HepG2 (cell line): Measurements from ENCODE around the gene PTPN3. TPM values are rescaled to one million over a fixed set of nuclear protein-coding genes. Genes with fewer than 3 reads are reported as not detected.

ENCODE experiments used
- AKNA ChIP-seq: sonication (generic); formaldehyde crosslinking; IDR thresholded peaks from 2 replicates; pipeline ENCODE4 v1.4.0; 2020; ENCODE audit warnings: missing genetic modification reagents, borderline replicate concordance
- ELF3 ChIP-seq: IDR thresholded peaks from 2 replicates; pipeline ENCODE4 v1.6.1; 2016; ENCODE audit warnings: missing genetic modification reagents, missing compliant biosample characterization
- HNRNPK ChIP-seq: fragments of 200-400 bp; formaldehyde crosslinking; IDR thresholded peaks from 2 replicates; pipeline ENCODE4 v1.6.1; 2018; ENCODE audit warnings: low read length, low read depth, moderate library complexity, mild to moderate bottlenecking; ENCODE audit not compliant: poor library complexity, severe bottlenecking
- KDM5B ChIP-seq: sonication (generic); formaldehyde crosslinking; IDR thresholded peaks from 2 replicates; pipeline ENCODE4 v1.4.0; 2020; ENCODE audit warnings: missing genetic modification reagents, mild to moderate bottlenecking, borderline replicate concordance
- MED13 ChIP-seq: sonication (generic); formaldehyde crosslinking; IDR thresholded peaks from 2 replicates; pipeline ENCODE4 v1.5.0; 2020; ENCODE audit warnings: missing genetic modification reagents
- MYPOP ChIP-seq: sonication (generic); formaldehyde crosslinking; IDR thresholded peaks from 2 replicates; pipeline ENCODE4 v1.8.1; 2023; ENCODE audit warnings: mild to moderate bottlenecking, moderate library complexity, missing genetic modification reagents
- NCOA1 ChIP-seq: sonication (generic); formaldehyde crosslinking; IDR thresholded peaks from 2 replicates; pipeline ENCODE4 v1.9.0; 2021; ENCODE audit warnings: missing genetic modification reagents
- NFYC ChIP-seq: IDR thresholded peaks from 2 replicates; pipeline ENCODE4 v1.6.1; 2016; ENCODE audit warnings: missing genetic modification reagents, missing compliant biosample characterization
- ZBTB43 ChIP-seq: sonication (generic); formaldehyde crosslinking; conservative IDR thresholded peaks from 2 replicates; pipeline ENCODE4 v1.4.0; 2020; ENCODE audit warnings: missing genetic modification reagents
- ZBTB46 ChIP-seq: sonication (generic); formaldehyde crosslinking; IDR thresholded peaks from 2 replicates; pipeline ENCODE4 v1.4.0; 2020; ENCODE audit warnings: mild to moderate bottlenecking, missing genetic modification reagents, borderline replicate concordance
- ZFP36L2 ChIP-seq: sonication (generic); formaldehyde crosslinking; IDR thresholded peaks from 2 replicates; pipeline ENCODE4 v1.4.0; 2020; ENCODE audit warnings: missing genetic modification reagents
- ZFYVE20 ChIP-seq: sonication (generic); formaldehyde crosslinking; IDR thresholded peaks from 2 replicates; pipeline ENCODE4 v1.8.0; 2023; ENCODE audit warnings: low read depth, mild to moderate bottlenecking, moderate library complexity, missing genetic modification reagents, borderline replicate concordance
- ZKSCAN8 ChIP-seq: IDR thresholded peaks from 2 replicates; pipeline ENCODE4 v1.6.1; 2016; ENCODE audit warnings: borderline replicate concordance, missing genetic modification reagents, missing compliant biosample characterization
- ZNF891 ChIP-seq: sonication (generic); formaldehyde crosslinking; IDR thresholded peaks from 2 replicates; pipeline ENCODE4 v1.5.0; 2020; ENCODE audit warnings: mild to moderate bottlenecking, missing genetic modification reagents
- polyA plus RNA-seq, 8 experiments: library from polyadenylated mRNA; depleted of rRNA in 3 of 8; stranded (reverse) in 7 of 8; unstranded in 1 of 8; fragments of >200 nt; fragmentation: Illumina TruSeq in 4 of 8; extraction: Trizol in 4 of 8; gene quantifications; 2 replicates each; pipeline versions ENCODE4 v1.2.1 to v1.2.3, GENCODE V29; 2011 to 2016; ENCODE audit warnings: low read depth in 4 of 8, missing spikeins in 1 of 8, mixed read lengths in 1 of 8; ENCODE audit not compliant: insufficient read depth in 1 of 8
- total RNA-seq, 5 experiments: library from RNA; depleted of rRNA; stranded (reverse); fragments of >200 nt; fragmentation: Illumina TruSeq; extraction: Trizol; gene quantifications; 2 replicates each; pipeline ENCODE4 v1.2.3, GENCODE V29; 2016; ENCODE audit warnings: low read depth in 1 of 5
- TF ChIP-seq, protein P1 (sequence below): sonication (generic); formaldehyde crosslinking; IDR thresholded peaks from 2 replicates; pipeline ENCODE4 v1.5.0; 2020; ENCODE audit warnings: missing genetic modification reagents
- TF ChIP-seq, protein P2 (sequence below): sonication (generic); formaldehyde crosslinking; IDR thresholded peaks from 2 replicates; pipeline ENCODE4 v1.5.1; 2020; ENCODE audit warnings: mild to moderate bottlenecking, missing genetic modification reagents, moderate library complexity

Gene PTPN3
- total and polyA plus RNA-seq, 2 of the 13 experiments (the other 11 are each of a cell fraction or from before 2014, with no cell fraction given), result 5.6 to 20.5 TPM

DNA sequence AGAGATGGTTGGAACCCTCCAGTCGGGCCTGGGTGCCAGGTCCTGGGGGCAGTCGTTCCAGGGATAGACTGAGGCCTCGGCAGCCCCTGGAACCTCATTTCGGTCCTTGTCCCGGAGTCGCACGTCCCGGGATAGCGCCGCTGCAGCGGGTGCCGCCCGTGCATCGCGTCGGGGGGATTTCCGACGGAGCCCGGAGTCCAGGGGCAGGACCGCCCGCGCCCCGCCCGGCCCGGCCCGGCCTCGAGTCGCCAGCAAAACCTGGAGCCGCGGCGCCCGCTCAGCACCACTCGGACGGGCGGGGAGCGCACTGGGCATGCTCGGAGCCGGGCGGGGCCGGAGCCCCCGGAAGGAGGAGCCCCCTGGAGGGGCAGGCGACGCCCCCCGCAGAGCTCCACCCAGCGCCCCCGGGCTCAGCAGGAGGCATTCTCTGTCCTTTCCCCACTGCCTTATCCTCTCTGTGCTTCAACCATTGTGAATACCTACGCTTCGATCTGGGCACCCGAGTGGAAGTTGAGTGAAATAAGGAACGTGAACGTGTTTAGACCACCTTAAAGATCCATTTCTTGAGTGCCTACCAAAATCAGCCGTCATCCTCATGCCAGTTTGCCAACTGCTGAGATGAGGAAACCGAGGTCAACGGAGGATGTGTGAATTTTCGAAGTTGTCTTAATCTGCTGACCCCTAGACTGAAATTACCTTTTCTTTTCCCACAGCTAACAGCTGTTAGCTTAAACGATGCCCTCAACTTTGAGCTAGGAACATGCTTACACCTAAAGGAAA lies 1.7 kb upstream of the PTPN3 start (continued):
- TF ChIP-seq ZBTB43 (CRISPR knock-in tag) (peak; percentile 65; the same call in 1 of the 2 replicates), NCOA1 (no peak), AKNA (CRISPR knock-in tag) (no peak), ZBTB46 (CRISPR knock-in tag) (no peak), MED13 (0 out of 2 replicates have a peak, but pooled peaks have one; percentile 49), NFYC (CRISPR knock-in tag) (no peak; the same call in 1 of the 2 replicates), ZFYVE20 (CRISPR knock-in tag) (no peak), KDM5B (peak; percentile 80; the same call in 1 of the 2 replicates), ZKSCAN8 (CRISPR knock-in tag) (no peak), HNRNPK (no peak), MYPOP (CRISPR knock-in tag) (peak; percentile 59; the same call in 1 of the 2 replicates), ZNF891 (CRISPR knock-in tag) (peak; percentile 62), ELF3 (CRISPR knock-in tag) (0 out of 2 replicates have a peak, but pooled peaks have one; percentile 41), ZFP36L2 (no peak)
- TF ChIP-seq, protein P1, sequence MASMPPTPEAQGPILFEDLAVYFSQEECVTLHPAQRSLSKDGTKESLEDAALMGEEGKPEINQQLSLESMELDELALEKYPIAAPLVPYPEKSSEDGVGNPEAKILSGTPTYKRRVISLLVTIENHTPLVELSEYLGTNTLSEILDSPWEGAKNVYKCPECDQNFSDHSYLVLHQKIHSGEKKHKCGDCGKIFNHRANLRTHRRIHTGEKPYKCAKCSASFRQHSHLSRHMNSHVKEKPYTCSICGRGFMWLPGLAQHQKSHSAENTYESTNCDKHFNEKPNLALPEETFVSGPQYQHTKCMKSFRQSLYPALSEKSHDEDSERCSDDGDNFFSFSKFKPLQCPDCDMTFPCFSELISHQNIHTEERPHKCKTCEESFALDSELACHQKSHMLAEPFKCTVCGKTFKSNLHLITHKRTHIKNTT (CRISPR knock-in tag), result no peak
- TF ChIP-seq, protein P2, sequence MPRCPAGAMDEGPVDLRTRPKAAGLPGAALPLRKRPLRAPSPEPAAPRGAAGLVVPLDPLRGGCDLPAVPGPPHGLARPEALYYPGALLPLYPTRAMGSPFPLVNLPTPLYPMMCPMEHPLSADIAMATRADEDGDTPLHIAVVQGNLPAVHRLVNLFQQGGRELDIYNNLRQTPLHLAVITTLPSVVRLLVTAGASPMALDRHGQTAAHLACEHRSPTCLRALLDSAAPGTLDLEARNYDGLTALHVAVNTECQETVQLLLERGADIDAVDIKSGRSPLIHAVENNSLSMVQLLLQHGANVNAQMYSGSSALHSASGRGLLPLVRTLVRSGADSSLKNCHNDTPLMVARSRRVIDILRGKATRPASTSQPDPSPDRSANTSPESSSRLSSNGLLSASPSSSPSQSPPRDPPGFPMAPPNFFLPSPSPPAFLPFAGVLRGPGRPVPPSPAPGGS (CRISPR knock-in tag), result no peak
